ENCODE data around the gene CRK.

GRCh38 chr17:1399679-1400512, 56.1 kb downstream of the CRK start, which contains the start of gene YWHAE:
- TF ChIP-seq POLR2AphosphoS5 (IDR thresholded peaks at IDR 0.05; ENCODE audit: low read depth, low read length) (peak; percentile 98), REST (IDR thresholded peaks at IDR 0.05; ENCODE audit: insufficient read depth in 1 of 2, low read depth in 2 of 2, low read length in 2 of 2) (peak in 1 of 2 experiments; percentile 64; a peak in 3 of 4 replicates), TAF1 (IDR thresholded peaks at IDR 0.05; ENCODE audit: borderline replicate concordance, insufficient read depth, low read length) (peak; percentile 86)
